M059J (cell line): Measurements from ENCODE around the gene TAF6L. TPM values are rescaled to one million over a fixed set of nuclear protein-coding genes. Genes with fewer than 3 reads are reported as not detected.
"Not testable (repeated sequence)": the region's sequence is repeated elsewhere in the genome, so short reads cannot be mapped to it uniquely, and the experiment has no call there.

ENCODE experiments used
- DNase-seq: peaks from one replicate; pipeline ENCODE4 v3.0.0-alpha.2; 2012; ENCODE audit warnings: low read depth
- total RNA-seq: library from RNA; depleted of rRNA; stranded (reverse); fragments of >200 nt; shearing (Covaris generic); gene quantifications from 2 replicates; pipeline ENCODE4 v1.2.3, GENCODE V29; 2014; rRNA removed

TAF6L gene
- total RNA-seq: 14.5 and 17.3 TPM in 2 replicates

GRCh38 chr11:62771144-62772021 lies at the start of gene TAF6L:
Gene TAF6L, plus strand, starts transcription at chr11:62771396. Its CDS starts 4,388 bp downstream, at chr11:62775784.
- peak; percentile 99 for DNase-seq

GRCh38 chr11:62721994-62722393 lies 49.2 kb upstream of the TAF6L start:
- DNase-seq: no peak

GRCh38 chr11:62724171-62724570 lies 47.0 kb upstream of the TAF6L start:
- DNase-seq: no peak

GRCh38 chr11:62725646-62726045 lies 45.5 kb upstream of the TAF6L start:
- DNase-seq: peak; percentile 53

GRCh38 chr11:62726156-62726914 lies 44.9 kb upstream of the TAF6L start:
- no peak for DNase-seq

GRCh38 chr11:62726915-62727164 lies 44.4 kb upstream of the TAF6L start:
- no peak for DNase-seq

GRCh38 chr11:62727165-62727871 lies 43.9 kb upstream of the TAF6L start, which contains the start of gene HNRNPUL2:
Gene HNRNPUL2, minus strand, starts transcription at chr11:62727457. Its CDS starts 301 bp downstream, at chr11:62727156.
- DNase-seq: peak; percentile 98

GRCh38 chr11:62727872-62728170 lies 43.4 kb upstream of the TAF6L start:
- DNase-seq: peak; percentile 98

- peak; percentile 93 for DNase-seq
These were observed 42.8 kb upstream of the TAF6L start, which contains the start of gene TTC9C for GRCh38 chr11:62728171-62728988. Gene TTC9C, plus strand, starts transcription at chr11:62728486. Its CDS starts 363 bp downstream, at chr11:62728849.

- not testable (repeated sequence) for DNase-seq
These were observed 41.1 kb upstream of the TAF6L start for GRCh38 chr11:62730076-62730475.

- peak; percentile 43 for DNase-seq
These were observed 38.4 kb upstream of the TAF6L start for GRCh38 chr11:62732830-62733229.

GRCh38 chr11:62737196-62737595 lies 34.0 kb upstream of the TAF6L start:
- DNase-seq: no peak

- no peak for DNase-seq
These were observed 23.6 kb upstream of the TAF6L start for GRCh38 chr11:62747475-62748160.

- DNase-seq: not testable (repeated sequence)
These were observed 21.3 kb upstream of the TAF6L start for GRCh38 chr11:62749931-62750330.

GRCh38 chr11:62752177-62752785 lies 18.9 kb upstream of the TAF6L start:
- no peak for DNase-seq

GRCh38 chr11:62752994-62753735 lies 18.0 kb upstream of the TAF6L start:
- no peak for DNase-seq

- peak; percentile 100 for DNase-seq
These were observed 17.2 kb upstream of the TAF6L start, which contains the start of gene ZBTB3 for GRCh38 chr11:62753736-62754603. Gene ZBTB3, minus strand, starts transcription at chr11:62754160. Its CDS starts 496 bp downstream, at chr11:62753664.

GRCh38 chr11:62755086-62755615 lies 16.0 kb upstream of the TAF6L start:
- no peak for DNase-seq
